HEK293 (cell line): ENCODE results near the gene PCMT1.
"Not testable (repeated sequence)": the region's sequence is repeated elsewhere in the genome, so short reads cannot be mapped to it uniquely, and the experiment has no call there.

Source experiments
- ATF2 ChIP-seq: fragments of 450-650 bp; formaldehyde crosslinking; IDR thresholded peaks from 2 replicates; pipeline ENCODE4 v1.5.1; 2016; ENCODE audit warnings: missing biosample characterization, missing genetic modification characterization, low read depth
- CTCF ChIP-seq: fragments of 450-650 bp; formaldehyde crosslinking; IDR thresholded peaks from 2 replicates; pipeline ENCODE4 v1.5.1; 2016; ENCODE audit warnings: missing biosample characterization, missing genetic modification characterization
- ZBTB10 ChIP-seq: fragments of 450-650 bp; formaldehyde crosslinking; IDR thresholded peaks from 2 replicates; pipeline ENCODE4 v1.5.1; 2016; ENCODE audit warnings: missing biosample characterization, missing genetic modification characterization
- ZNF138 ChIP-seq: fragments of 450-650 bp; formaldehyde crosslinking; IDR thresholded peaks from 2 replicates; pipeline ENCODE4 v1.5.1; 2016; ENCODE audit warnings: missing biosample characterization, missing genetic modification characterization, borderline replicate concordance
- ZNF23 ChIP-seq: fragments of 450-650 bp; formaldehyde crosslinking; IDR thresholded peaks from 2 replicates; pipeline ENCODE4 v1.5.1; 2016; ENCODE audit warnings: missing biosample characterization, missing genetic modification characterization, borderline replicate concordance
- ZNF624 ChIP-seq: fragments of 450-650 bp; formaldehyde crosslinking; IDR thresholded peaks from 2 replicates; pipeline ENCODE4 v1.5.1; 2017; ENCODE audit warnings: missing biosample characterization, missing genetic modification characterization
- ZSCAN18 ChIP-seq: fragments of 450-650 bp; formaldehyde crosslinking; IDR thresholded peaks from 2 replicates; pipeline ENCODE4 v1.5.1; 2016; ENCODE audit warnings: missing biosample characterization, missing genetic modification characterization

GRCh38 chr6:149753374-149753637 lies 3.8 kb downstream of the PCMT1 start:
- not testable (repeated sequence) for TF ChIP-seq ZNF138 (tag by site-specific recombination); CTCF (tag by site-specific recombination); ATF2 (tag by site-specific recombination); ZNF23; ZBTB10; ZSCAN18 (tag by site-specific recombination); ZNF624 (tag by site-specific recombination)
